Right renal pelvis (tissue), 4 donors: Measurements from ENCODE around the gene DAZL. TPM values are rescaled to one million over a fixed set of nuclear protein-coding genes. Genes with fewer than 3 reads are reported as not detected.

ENCODE experiments used
- DNase-seq, 4 donors: peaks; one replicate each; pipeline ENCODE4 v3.0.0-alpha.2; 2013; ENCODE audit warnings: low read depth in 4 of 4, low spot score in 3 of 4, missing footprints in 1 of 4
- polyA plus RNA-seq, 4 donors: library from polyadenylated mRNA; unstranded; fragments of 120-200 nt; gene quantifications; one replicate each; pipeline ENCODE4 v1.2.1, GENCODE V29; 2013; ENCODE audit not compliant: insufficient read length in 4 of 4

The DAZL gene
- polyA plus RNA-seq, 4 donors, result 0.01 to 0.07 TPM; not detected in 2

DNA sequence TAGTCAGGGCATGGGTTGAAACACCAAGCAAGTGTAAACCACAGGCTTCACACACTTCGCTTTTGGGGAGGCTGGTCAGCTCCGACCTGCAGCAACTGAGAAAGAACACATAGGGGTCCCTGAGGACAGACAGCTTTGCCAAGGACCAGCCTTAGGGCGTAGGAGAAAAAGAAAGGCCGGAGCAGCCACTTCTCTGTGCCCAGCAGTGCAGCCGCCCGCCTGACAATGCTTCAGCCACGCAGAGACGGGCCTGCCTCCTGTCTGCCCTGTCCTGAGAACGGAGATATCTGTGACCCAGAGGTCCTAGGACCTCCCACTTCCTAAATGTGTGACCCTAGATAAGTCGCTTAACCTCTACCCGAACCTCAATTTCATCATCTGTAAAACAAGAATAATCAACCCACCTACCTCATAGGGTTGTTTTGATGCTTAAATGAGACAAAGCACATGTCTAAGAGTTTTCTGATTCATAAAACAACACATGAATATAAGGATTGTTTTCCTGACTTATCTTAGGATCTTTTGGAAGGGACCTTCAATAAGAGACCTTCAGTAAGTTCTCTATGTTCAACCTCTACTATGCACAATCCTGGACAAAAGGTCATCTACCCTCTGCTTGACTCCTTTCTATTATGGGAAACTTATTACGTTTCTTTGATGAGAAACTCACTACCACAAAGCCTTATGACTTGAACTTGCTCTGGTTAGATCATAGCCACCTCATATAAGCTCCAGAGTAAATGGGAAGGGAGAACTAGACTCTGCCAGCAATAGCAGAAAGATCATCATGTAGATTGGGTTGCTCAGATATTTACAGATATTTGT, 58.8 kb downstream of the DAZL start:
- DNase-seq, result no peak

DNA sequence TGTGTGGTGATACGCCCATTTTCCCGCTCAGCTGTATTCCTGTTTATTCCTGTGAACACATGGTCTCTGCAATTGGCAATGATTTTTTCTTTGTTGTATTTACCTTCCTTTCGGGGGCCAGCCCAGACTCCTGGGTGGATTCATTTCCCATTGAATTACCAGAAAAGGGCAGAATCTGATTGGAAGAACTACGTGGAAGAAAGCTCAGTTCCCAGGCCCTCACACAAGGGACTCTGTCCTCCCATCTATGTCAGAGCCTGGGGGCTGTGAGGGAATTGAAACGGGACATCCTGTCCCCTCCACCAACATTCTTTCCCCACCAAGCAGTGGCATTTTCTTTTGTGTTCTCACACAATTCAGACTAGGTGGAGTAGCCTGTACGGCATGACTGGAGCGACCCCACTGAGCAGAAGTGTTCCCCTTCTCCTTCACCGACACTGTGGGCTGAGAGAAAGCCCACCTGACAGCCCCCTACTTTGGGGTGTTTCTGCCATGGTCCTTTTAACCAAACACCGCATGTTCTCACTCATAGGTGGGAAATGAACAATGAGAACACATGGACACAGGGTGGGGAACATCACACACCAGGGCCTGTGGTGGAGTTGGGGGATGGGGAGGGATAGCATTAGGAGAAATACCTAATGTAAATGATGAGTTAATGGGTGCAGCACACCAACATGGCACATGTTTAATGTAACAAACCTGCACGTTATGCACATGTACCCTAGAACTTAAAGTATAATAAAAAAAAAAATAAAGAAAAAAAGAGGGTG, 59.6 kb downstream of the DAZL start:
- DNase-seq, result no peak

DNA sequence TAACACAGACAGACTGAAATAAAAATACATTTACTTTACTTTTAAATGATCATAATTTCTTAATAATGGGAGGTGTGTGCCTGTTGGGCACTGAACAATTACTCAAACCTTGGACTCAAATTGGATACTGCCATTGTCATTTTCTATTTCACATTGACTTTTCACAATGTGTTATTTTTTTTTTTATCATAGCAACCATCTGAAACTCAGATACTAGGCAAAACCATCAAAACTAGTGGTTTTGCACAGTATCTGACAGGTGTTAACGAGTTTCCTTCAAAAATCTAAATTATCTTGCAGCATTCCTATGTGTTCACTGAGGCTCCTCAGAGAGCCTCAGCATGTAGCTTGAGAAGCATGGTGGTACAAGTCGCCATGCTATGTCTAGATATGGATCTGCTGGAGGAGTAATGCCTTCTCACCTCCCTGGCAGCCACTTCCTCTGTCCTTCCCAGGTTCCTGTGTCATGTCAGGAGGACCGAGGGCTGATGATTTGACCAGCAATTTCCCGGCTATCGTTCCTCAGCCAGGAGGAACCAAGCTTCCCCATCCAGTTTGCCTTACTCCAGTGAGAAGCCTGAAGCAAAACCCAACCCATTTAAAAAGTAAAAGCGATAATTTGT, 61.9 kb downstream of the DAZL start:
- no peak for DNase-seq

DNA sequence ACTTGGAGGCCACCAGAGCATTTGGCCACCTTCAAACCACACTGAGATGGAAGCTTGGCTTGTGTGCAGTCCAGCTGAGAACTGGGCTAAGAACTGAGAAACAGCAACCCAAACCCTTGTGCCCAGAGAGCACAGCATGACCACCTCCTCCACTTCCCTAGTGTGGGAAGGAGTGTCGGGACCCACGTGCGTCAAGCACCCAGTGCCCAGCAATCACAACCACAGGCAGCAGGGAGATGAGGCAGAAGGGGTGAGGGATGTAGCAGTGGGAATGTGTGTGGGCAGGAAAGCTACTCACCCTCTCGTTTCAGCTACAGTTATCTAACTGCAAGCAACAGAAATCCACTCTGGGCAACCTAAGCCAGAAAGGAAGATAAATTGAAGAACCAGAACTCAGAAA, 66.7 kb downstream of the DAZL start:
- no peak for DNase-seq

DNA sequence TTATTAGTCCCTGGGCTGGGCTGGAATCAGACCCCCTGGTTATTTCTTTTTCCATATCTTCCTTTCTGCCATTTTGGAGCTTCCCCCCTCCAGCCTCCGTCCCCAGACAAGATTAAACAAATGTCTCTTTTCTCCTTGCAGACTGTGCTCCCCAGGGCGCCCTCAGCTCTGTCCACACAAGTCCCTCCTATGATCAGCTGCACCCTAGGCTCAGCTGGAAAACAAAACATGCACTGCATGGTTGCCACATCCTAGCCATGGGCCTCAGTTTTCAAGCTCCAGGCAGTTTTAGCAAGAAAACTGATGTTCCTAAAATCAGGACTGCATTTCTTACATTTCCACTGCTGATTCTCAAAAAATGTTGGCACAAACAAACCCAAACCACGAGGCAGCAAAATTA, 68.2 kb downstream of the DAZL start:
- no peak for DNase-seq

Other genes starting within 250 kb of the DAZL start
- 10 to 100 TPM; 29.6 to 33.2 (median 31.4) TPM for gene RFTN1, start 91.7 kb downstream of the DAZL start, polyA plus RNA-seq